T-cell (primary cell): Measurements from ENCODE around the gene OLFML1. TPM values are rescaled to one million over a fixed set of nuclear protein-coding genes. Genes with fewer than 3 reads are reported as not detected.

Experiments used
- ATAC-seq, 4 experiments: fragments of 200-7000 bp in 3 of 4; fragments of 150-1000 bp in 1 of 4; cut with Tn5 transposase; replicated peaks in 1 of 4; 1 replicate in 3 of 4; 2 replicates in 1 of 4; pipeline ENCODE4 v1.10.0; 2021; ENCODE audit warnings: moderate library complexity in 3 of 4, mild to moderate bottlenecking in 2 of 4, moderate number of reproducible peaks in 1 of 4
- CTCF ChIA-PET, 2 donors: fragments of 300-600 bp; sonication (Branson Sonifier 250); formaldehyde crosslinking; loops; one replicate each; lab custom pipeline; 2022; ENCODE audit warnings: antibody characterized with exemption in 2 of 2; lab: Charles Lee
- POLR2A ChIA-PET, 2 donors: fragments of 300-600 bp; sonication (Branson Sonifier 250); formaldehyde crosslinking; loops; one replicate each; lab custom pipeline; 2022; ENCODE audit warnings: antibody characterized with exemption in 2 of 2; lab: Charles Lee
- DNase-seq, 35 experiments: peaks; one replicate each; pipeline versions ENCODE4 v3.0.0 to v3.0.0-alpha.2; 2013 to 2023
- H3K27ac ChIP-seq: one replicate; pipeline ENCODE4 v1.5.1; 2013; ENCODE audit warnings: low read length
- H3K27me3 ChIP-seq, 2 experiments: replicated peaks in 1 of 2; 1 replicate in 1 of 2; 2 replicates in 1 of 2; pipeline versions ENCODE4 v1.6.1 to v1.7.0; 2013; ENCODE audit warnings: low read length in 1 of 2, mixed read lengths in 1 of 2; ENCODE audit not compliant: control insufficient read depth in 2 of 2, insufficient read depth in 2 of 2; ENCODE audit errors: extremely low read depth in 1 of 2
- H3K36me3 ChIP-seq, 2 donors: 1 replicate in 1 of 2; 2 replicates in 1 of 2; pipeline versions ENCODE4 v1.6.1 to v1.7.0; 2013; ENCODE audit warnings: low read length in 1 of 2; ENCODE audit not compliant: control insufficient read depth in 2 of 2, insufficient read depth in 1 of 2; ENCODE audit errors: extremely low read depth in 1 of 2
- H3K4me1 ChIP-seq, 2 experiments: 1 replicate in 1 of 2; 2 replicates in 1 of 2; pipeline versions ENCODE4 v1.6.1 to v1.7.0; 2013; ENCODE audit warnings: low read length in 2 of 2, mixed read lengths in 1 of 2; ENCODE audit not compliant: insufficient read depth in 2 of 2, control insufficient read depth in 1 of 2; ENCODE audit errors: extremely low read depth in 1 of 2
- H3K4me3 ChIP-seq, 2 donors: 1 replicate in 1 of 2; 2 replicates in 1 of 2; pipeline versions ENCODE4 v1.5.1 to v1.7.0; 2013; ENCODE audit warnings: mild to moderate bottlenecking in 2 of 2, low read length in 1 of 2, moderate library complexity in 1 of 2; ENCODE audit not compliant: control insufficient read depth in 1 of 2; ENCODE audit errors: extremely low read depth in 1 of 2
- H3K9me3 ChIP-seq: 2 replicates; pipeline ENCODE4 v1.7.0; 2013
- H3K27ac Mint-ChIP-seq, 2 donors: one replicate each; pipeline ENCODE4 v1.8.0; 2020 to 2021; ENCODE audit warnings: mild to moderate bottlenecking in 2 of 2, mixed read lengths in 2 of 2
- H3K27me3 Mint-ChIP-seq, 2 donors: one replicate each; pipeline ENCODE4 v1.8.0; 2021 to 2022; ENCODE audit warnings: mixed read lengths in 2 of 2
- H3K36me3 Mint-ChIP-seq: one replicate; pipeline ENCODE4 v1.8.0; 2021; ENCODE audit warnings: mixed read lengths
- H3K4me1 Mint-ChIP-seq, 3 donors: one replicate each; pipeline ENCODE4 v1.8.0; 2020 to 2022; ENCODE audit warnings: mixed read lengths in 3 of 3, mild to moderate bottlenecking in 1 of 3
- H3K4me3 Mint-ChIP-seq, 3 donors: one replicate each; pipeline ENCODE4 v1.8.0; 2020 to 2022; ENCODE audit warnings: mild to moderate bottlenecking in 3 of 3, mixed read lengths in 3 of 3, moderate library complexity in 3 of 3
- H3K9me3 Mint-ChIP-seq, 3 donors: one replicate each; pipeline ENCODE4 v1.8.0; 2020 to 2022; ENCODE audit warnings: mixed read lengths in 3 of 3
- WGBS: methylation state at CpG from one replicate; pipeline ENCODE4 v1.1.5; 2013; ENCODE audit warnings: missing lambda C conversion rate; ENCODE audit not compliant: insufficient coverage; 5-methylcytosine and 5-hydroxymethylcytosine counted together
- total RNA-seq, 35 experiments: library from RNA in 6 of 35; stranded (reverse) in 6 of 35; fragments of 120-200 nt in 1 of 35; gene quantifications; one replicate each; pipeline versions ENCODE4 v1.2.1 to v1.2.4 and lab custom pipeline; 2013 to 2026

The OLFML1 gene
- total RNA-seq, 5 donors from 2014 or later (not counting 1 experiment from before 2014, with no cell fraction given) = 0.16 TPM; not detected in 4

- no peak overlapping the region for H3K4me3 Mint-ChIP-seq
- DNase-seq (no peak), ATAC-seq (no peak)
- H3K27ac Mint-ChIP-seq = no peak overlapping the region
- 83% methylated on average over 1 of the region's 2 CpGs for WGBS
- Histone ChIP-seq H3K4me3 (no peak overlapping the region), H3K27me3 (peaks cover 0 to 8% of the 10 kb centered on the region in 2 experiments), H3K4me1 (peaks cover 9 to 28% of the 10 kb centered on the region in 2 experiments), H3K9me3 (no peaks in the 10 kb centered on the region), H3K36me3 (no peaks in the 10 kb centered on the region), H3K27ac (no peak overlapping the region)
- peaks cover 23 to 28% (median 28%) of the 10 kb centered on the region in 3 donors for H3K4me1 Mint-ChIP-seq
- CTCF ChIA-PET = interaction anchor here in 1 of 2 donors (1.1 kb wide), 1 partner anchor 147 kb away, joined by 3 read pairs; no protein-coding TSS in a partner anchor
- no peaks in the 10 kb centered on the region for H3K9me3 Mint-ChIP-seq
- no peaks in the 10 kb centered on the region for H3K36me3 Mint-ChIP-seq
- POLR2A ChIA-PET = no interaction called here
- H3K27me3 Mint-ChIP-seq = no peaks in the 10 kb centered on the region
Measured at GRCh38 chr11:7509966-7510365, 24.7 kb downstream of the OLFML1 start.

GRCh38 chr11:7511401-7511800 lies 26.1 kb downstream of the OLFML1 start:
- Histone ChIP-seq H3K27me3 (peaks cover 0 to 8% of the 10 kb centered on the region in 2 experiments), H3K36me3 (no peaks in the 10 kb centered on the region), H3K27ac (no peak overlapping the region), H3K9me3 (no peaks in the 10 kb centered on the region), H3K4me3 (no peak overlapping the region), H3K4me1 (peaks cover 18 to 39% of the 10 kb centered on the region in 2 experiments)
- Mint-ChIP-seq H3K9me3 (no peaks in the 10 kb centered on the region), H3K4me3 (peak overlapping the region in 1 of 3 donors; percentile 91), H3K4me1 (peaks cover 37 to 42% (median 41%) of the 10 kb centered on the region in 3 donors), H3K27me3 (peaks cover 0 to 3% of the 10 kb centered on the region in 2 donors), H3K36me3 (no peaks in the 10 kb centered on the region), H3K27ac (no peak overlapping the region)
- ATAC-seq (no peak), DNase-seq (peak in 1 of 35 experiments; percentile 12)
- ChIA-PET CTCF (no interaction called here), POLR2A (no interaction called here)
- WGBS = 23% methylated on average over 5 of the region's 5 CpGs

GRCh38 chr11:7512525-7513233 lies 27.4 kb downstream of the OLFML1 start:
- Mint-ChIP-seq H3K27ac (peak overlapping the region; percentile 91 to 92), H3K27me3 (peaks cover 0 to 3% of the 10 kb centered on the region in 2 donors), H3K9me3 (no peaks in the 10 kb centered on the region), H3K36me3 (no peaks in the 10 kb centered on the region), H3K4me3 (peak overlapping the region; percentile 91 to 95 (median 93)), H3K4me1 (peaks cover 49 to 53% (median 50%) of the 10 kb centered on the region in 3 donors)
- WGBS = 36% methylated on average over 17 of the region's 18 CpGs
- ChIA-PET CTCF (interaction anchor here (0.7 to 1.8 kb wide), 11 partner anchors 9 to 182 kb away, joined by 3 to 7 read pairs (median 3); no protein-coding TSS in a partner anchor), POLR2A (interaction anchor here in 1 of 2 donors (0.6 kb wide), 1 partner anchor 182 kb away, joined by 4 read pairs; no protein-coding TSS in a partner anchor)
- peak overlapping the region; percentile 74 for H3K27ac ChIP-seq
- H3K27me3 ChIP-seq = peaks cover 0 to 8% of the 10 kb centered on the region in 2 experiments
- DNase-seq = peak in 24 of 35 experiments; percentile 6 to 59 (median 26)
- H3K9me3 ChIP-seq = no peaks in the 10 kb centered on the region
- peak; percentile 10 to 22 (median 19) for ATAC-seq
- peaks cover 20 to 46% of the 10 kb centered on the region in 2 experiments for H3K4me1 ChIP-seq
- H3K4me3 ChIP-seq = peak overlapping the region; percentile 59 to 75
- no peaks in the 10 kb centered on the region for H3K36me3 ChIP-seq

DNA sequence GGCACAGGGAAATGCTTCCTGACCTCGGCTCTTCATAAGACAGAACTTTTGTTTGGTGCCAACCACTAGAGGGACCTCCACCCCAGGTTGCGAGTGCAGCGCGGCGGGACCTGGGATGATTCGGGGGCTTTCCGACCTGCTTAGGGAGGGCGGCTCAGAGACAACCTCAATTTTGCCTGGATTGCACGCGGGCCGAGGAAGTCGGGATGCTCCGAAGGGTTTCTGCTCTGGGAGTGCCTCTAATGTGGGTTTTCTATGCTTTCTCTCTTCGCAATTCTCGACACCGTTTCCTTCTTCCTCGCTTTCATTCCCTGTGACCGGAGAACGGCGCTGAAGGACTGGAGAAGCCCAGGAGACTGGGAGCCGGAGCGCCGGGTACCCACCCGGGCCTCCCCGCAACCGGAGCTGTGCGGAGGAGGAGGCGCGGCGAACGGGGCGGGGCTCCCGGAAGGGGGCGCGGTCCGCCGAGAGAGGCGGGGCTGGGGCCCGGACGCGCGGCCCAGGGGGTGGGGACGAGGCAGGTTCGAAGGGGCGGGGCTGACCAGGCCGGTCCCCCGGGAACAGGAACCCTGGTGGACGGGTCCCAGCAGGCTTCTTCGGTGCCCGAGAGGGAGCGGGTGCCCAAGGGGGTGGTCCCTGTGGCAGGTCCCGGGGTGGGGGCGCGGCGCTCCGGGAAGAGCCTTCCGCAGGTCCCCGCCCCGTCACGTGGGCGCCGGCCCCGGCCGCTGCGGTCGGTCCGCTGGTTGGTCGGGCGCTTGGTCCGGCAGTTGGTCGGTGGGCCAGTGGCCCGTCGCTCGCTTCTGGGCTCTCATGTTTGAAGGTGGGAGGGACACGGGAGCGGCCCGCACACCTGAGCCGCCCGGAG lies 28.2 kb downstream of the OLFML1 start, which contains the start of gene PPFIBP2:
Gene PPFIBP2, plus strand, starts transcription at position 766 of the 865 bp plus-strand sequence. CDS start 35,477 bp downstream, outside the sequence.
- no peaks in the 10 kb centered on the region for H3K9me3 ChIP-seq
- Mint-ChIP-seq H3K4me3 (peak within 1 kb of the TSS; percentile 91 to 95 (median 93)), H3K9me3 (peaks cover 0 to 3% (median 0%) of the 10 kb centered on the region in 3 donors), H3K27ac (peak within 1 kb of the TSS; percentile 91 to 92), H3K4me1 (peaks cover 51 to 59% (median 58%) of the 10 kb centered on the region in 3 donors), H3K36me3 (no peaks in the 10 kb centered on the region), H3K27me3 (peaks cover 0 to 3% of the 10 kb centered on the region in 2 donors)
- DNase-seq (peak; percentile 58 to 89 (median 76)), ATAC-seq (peak; percentile 87 to 92 (median 90))
- peaks cover 20 to 46% of the 10 kb centered on the region in 2 experiments for H3K4me1 ChIP-seq
- POLR2A ChIA-PET = interaction anchor here in 1 of 2 donors (0.6 kb wide), 1 partner anchor 181 kb away, joined by 4 read pairs; no protein-coding TSS in a partner anchor
- peak within 1 kb of the TSS; percentile 59 to 85 for H3K4me3 ChIP-seq
- CTCF ChIA-PET = interaction anchor here (0.7 to 1.8 kb wide), 11 partner anchors 8 to 181 kb away, joined by 3 to 7 read pairs (median 3); no protein-coding TSS in a partner anchor
- H3K27ac ChIP-seq = peak within 1 kb of the TSS; percentile 74
- peaks cover 0 to 8% of the 10 kb centered on the region in 2 experiments for H3K27me3 ChIP-seq
- WGBS = under 1% methylated on average over 63 of the region's 79 CpGs
- no peaks in the 10 kb centered on the region for H3K36me3 ChIP-seq

DNA sequence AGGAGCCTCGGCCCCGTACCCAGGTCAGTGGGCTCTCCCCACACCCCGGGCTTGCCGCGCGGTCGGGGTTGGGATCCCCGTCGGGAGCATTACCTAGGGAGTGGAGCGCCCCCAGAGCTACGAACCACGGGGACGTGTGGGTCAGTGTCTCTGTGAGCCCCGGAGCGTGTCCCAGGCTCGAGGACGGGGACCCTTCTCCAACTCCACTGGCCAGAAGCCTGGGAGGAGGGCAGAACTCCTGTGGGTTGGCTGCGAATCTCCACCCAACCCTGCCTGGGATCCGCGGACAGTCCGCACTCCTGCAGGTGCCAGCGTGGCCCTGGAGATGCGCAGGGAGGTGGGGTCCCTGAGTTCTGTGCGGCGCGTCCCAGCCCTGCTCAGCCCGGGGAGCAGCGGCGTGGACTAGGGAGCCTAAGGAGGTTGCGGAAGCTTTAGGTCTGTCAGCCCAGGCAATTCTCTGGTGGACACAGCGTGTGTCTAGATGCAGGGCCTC lies 28.8 kb downstream of the OLFML1 start:
- no peak overlapping the region for H3K27ac Mint-ChIP-seq

More for the DNA sequence above, 28.8 kb downstream of the OLFML1 start:
- H3K4me1 ChIP-seq = peaks cover 20 to 46% of the 10 kb centered on the region in 2 experiments
- peaks cover 53 to 65% (median 65%) of the 10 kb centered on the region in 3 donors for H3K4me1 Mint-ChIP-seq
- peak in 6 of 35 experiments; percentile 5 to 39 (median 15) for DNase-seq
- ATAC-seq = peak in 3 of 4 experiments; percentile 16 to 22 (median 19)
- H3K4me3 ChIP-seq = peak overlapping the region; percentile 59 to 85
- ChIA-PET POLR2A (no interaction called here), CTCF (interaction anchor here (0.7 to 1.8 kb wide), 7 partner anchors 7 to 151 kb away, joined by 3 to 7 read pairs (median 3); no protein-coding TSS in a partner anchor)
- no peaks in the 10 kb centered on the region for H3K9me3 ChIP-seq
- peaks cover 0 to 3% of the 10 kb centered on the region in 2 donors for H3K27me3 Mint-ChIP-seq
- peaks cover 0 to 10% (median 0%) of the 10 kb centered on the region in 3 donors for H3K9me3 Mint-ChIP-seq
- WGBS = 6% methylated on average over 17 of the region's 31 CpGs
- peaks cover 0 to 8% of the 10 kb centered on the region in 2 experiments for H3K27me3 ChIP-seq
- H3K36me3 ChIP-seq = no peaks in the 10 kb centered on the region
- peak overlapping the region; percentile 91 to 95 (median 93) for H3K4me3 Mint-ChIP-seq
- H3K36me3 Mint-ChIP-seq = no peaks in the 10 kb centered on the region
- no peak overlapping the region for H3K27ac ChIP-seq
